HEK293T (cell line): ENCODE results near the gene SLC25A21.

ENCODE experiments used
- ARNT ChIP-seq: fragments of 450-650 bp; IDR thresholded peaks from 2 replicates; pipeline ENCODE4 v1.6.1; 2017; ENCODE audit warnings: mild to moderate bottlenecking
- BHLHE40 ChIP-seq: fragments of 450-650 bp; IDR thresholded peaks from 2 replicates; pipeline ENCODE4 v1.6.1; 2016; ENCODE audit warnings: mild to moderate bottlenecking, moderate library complexity, borderline replicate concordance
- CTBP1 ChIP-seq: fragments of 450-650 bp; IDR thresholded peaks from 2 replicates; pipeline ENCODE4 v1.6.1; 2016; ENCODE audit warnings: borderline replicate concordance
- ELF4 ChIP-seq: fragments of 450-650 bp; IDR thresholded peaks from 2 replicates; pipeline ENCODE4 v1.6.1; 2017; ENCODE audit warnings: antibody characterized with exemption
- FOXA1 ChIP-seq: fragments of 450-650 bp; IDR thresholded peaks from 2 replicates; pipeline ENCODE4 v1.6.1; 2016; ENCODE audit warnings: mild to moderate bottlenecking
- FOXK2 ChIP-seq: fragments of 450-650 bp; IDR thresholded peaks from 2 replicates; pipeline ENCODE4 v1.6.1; 2016; ENCODE audit warnings: mild to moderate bottlenecking
- FOXM1 ChIP-seq: fragments of 450-650 bp; IDR thresholded peaks from 2 replicates; pipeline ENCODE4 v1.6.1; 2017; ENCODE audit warnings: mild to moderate bottlenecking, borderline replicate concordance
- HDGF ChIP-seq: fragments of 450-650 bp; IDR thresholded peaks from 2 replicates; pipeline ENCODE4 v1.6.1; 2017; ENCODE audit warnings: antibody characterized with exemption, borderline replicate concordance
- L3MBTL2 ChIP-seq: fragments of 450-650 bp; conservative IDR thresholded peaks from 2 replicates; pipeline ENCODE4 v1.6.1; 2016; ENCODE audit warnings: mild to moderate bottlenecking
- NFRKB ChIP-seq: fragments of 450-650 bp; IDR thresholded peaks from 2 replicates; pipeline ENCODE4 v1.6.1; 2016; ENCODE audit warnings: mild to moderate bottlenecking, moderate library complexity
- PKNOX1 ChIP-seq: fragments of 450-650 bp; IDR thresholded peaks from 2 replicates; pipeline ENCODE4 v1.6.1; 2016
- SUZ12 ChIP-seq: fragments of 450-650 bp; IDR thresholded peaks from 2 replicates; pipeline ENCODE4 v1.6.1; 2016; ENCODE audit warnings: mild to moderate bottlenecking
- ZNF384 ChIP-seq: fragments of 450-650 bp; IDR thresholded peaks from 2 replicates; pipeline ENCODE4 v1.6.1; 2016

GRCh38 chr14:36701132-36701531 is 471.3 kb downstream of the SLC25A21 start:
- TF ChIP-seq L3MBTL2 (no peak), NFRKB (no peak), SUZ12 (no peak), ZNF384 (no peak), FOXM1 (no peak), BHLHE40 (no peak), ELF4 (no peak), PKNOX1 (no peak), FOXA1 (no peak), FOXK2 (no peak), CTBP1 (no peak), ARNT (no peak), HDGF (no peak)
